ENCODE results near the gene SPATA13.

The SPATA13 gene

GRCh38 chr13:24221007-24221406 lies 60.5 kb downstream of the SPATA13 start:
- no peak for DNase-seq
- no peak for TF ChIP-seq GATA1 (IDR thresholded peaks at IDR 0.05; ENCODE audit: low read depth, low read length)
- no peak for TF ChIP-seq POLR2A (IDR thresholded peaks at IDR 0.05; ENCODE audit: low read length)

- TF ChIP-seq GATA1 (IDR thresholded peaks at IDR 0.05; ENCODE audit: low read depth, low read length) (no peak), POLR2A (IDR thresholded peaks at IDR 0.05; ENCODE audit: low read length) (no peak)
- no peak for DNase-seq
Measured at GRCh38 chr13:24222756-24223155, 62.2 kb downstream of the SPATA13 start.

- TF ChIP-seq POLR2A (IDR thresholded peaks at IDR 0.05; ENCODE audit: low read length) (no peak), GATA1 (IDR thresholded peaks at IDR 0.05; ENCODE audit: low read depth, low read length) (no peak)
- no peak for DNase-seq
Measured at GRCh38 chr13:24223341-24224231, 63.1 kb downstream of the SPATA13 start.

GRCh38 chr13:24224232-24224680 lies 63.7 kb downstream of the SPATA13 start:
- TF ChIP-seq POLR2A (IDR thresholded peaks at IDR 0.05; ENCODE audit: low read length) (no peak), GATA1 (IDR thresholded peaks at IDR 0.05; ENCODE audit: low read depth, low read length) (no peak)
- no peak for DNase-seq

GRCh38 chr13:24225062-24225461 lies 64.5 kb downstream of the SPATA13 start:
- TF ChIP-seq POLR2A (IDR thresholded peaks at IDR 0.05; ENCODE audit: low read length) (no peak), GATA1 (IDR thresholded peaks at IDR 0.05; ENCODE audit: low read depth, low read length) (no peak)
- no peak for DNase-seq

GRCh38 chr13:24225930-24226329 lies 65.4 kb downstream of the SPATA13 start:
- DNase-seq = no peak
- TF ChIP-seq POLR2A (IDR thresholded peaks at IDR 0.05; ENCODE audit: low read length) = no peak
- no peak for TF ChIP-seq GATA1 (IDR thresholded peaks at IDR 0.05; ENCODE audit: low read depth, low read length)

- DNase-seq = no peak
- no peak for TF ChIP-seq POLR2A (IDR thresholded peaks at IDR 0.05; ENCODE audit: low read length)
- no peak for TF ChIP-seq GATA1 (IDR thresholded peaks at IDR 0.05; ENCODE audit: low read depth, low read length)
Measured at GRCh38 chr13:24226762-24227161, 66.2 kb downstream of the SPATA13 start.

- DNase-seq = peak; percentile 66 to 71
Measured at GRCh38 chr13:24228852-24229458, 68.4 kb downstream of the SPATA13 start.

GRCh38 chr13:24230428-24231072 lies 70.0 kb downstream of the SPATA13 start:
- DNase-seq = no peak
- TF ChIP-seq POLR2A (IDR thresholded peaks at IDR 0.05; ENCODE audit: low read length) (no peak), GATA1 (IDR thresholded peaks at IDR 0.05; ENCODE audit: low read depth, low read length) (no peak)

More at GRCh38 chr13:24228852-24229458, 68.4 kb downstream of the SPATA13 start:
- TF ChIP-seq POLR2A (IDR thresholded peaks at IDR 0.05; ENCODE audit: low read length) (no peak), GATA1 (IDR thresholded peaks at IDR 0.05; ENCODE audit: low read depth, low read length) (no peak)

- no peak for DNase-seq
- TF ChIP-seq GATA1 (IDR thresholded peaks at IDR 0.05; ENCODE audit: low read depth, low read length) = no peak
- no peak for TF ChIP-seq POLR2A (IDR thresholded peaks at IDR 0.05; ENCODE audit: low read length)
Measured at GRCh38 chr13:24231377-24231776, 70.9 kb downstream of the SPATA13 start.

GRCh38 chr13:24232037-24232436 lies 71.5 kb downstream of the SPATA13 start:
- TF ChIP-seq POLR2A (IDR thresholded peaks at IDR 0.05; ENCODE audit: low read length) (no peak), GATA1 (IDR thresholded peaks at IDR 0.05; ENCODE audit: low read depth, low read length) (no peak)
- no peak for DNase-seq

- TF ChIP-seq POLR2A (IDR thresholded peaks at IDR 0.05; ENCODE audit: low read length) (no peak), GATA1 (IDR thresholded peaks at IDR 0.05; ENCODE audit: low read depth, low read length) (no peak)
- no peak for DNase-seq
Measured at GRCh38 chr13:24232474-24232873, 72.0 kb downstream of the SPATA13 start.

- TF ChIP-seq GATA1 (IDR thresholded peaks at IDR 0.05; ENCODE audit: low read depth, low read length) (no peak), POLR2A (IDR thresholded peaks at IDR 0.05; ENCODE audit: low read length) (no peak)
- no peak for DNase-seq
Measured at GRCh38 chr13:24233351-24233901, 72.9 kb downstream of the SPATA13 start.

Data from erythroblast (primary cell).